Measurements from ENCODE around the gene C1orf159. TPM values are rescaled to one million over a fixed set of nuclear protein-coding genes. Genes with fewer than 3 reads are reported as not detected.

Gene C1orf159
- total and polyA plus RNA-seq, 10 of the 15 experiments (the other 5 are each of a cell fraction or from before 2014, with no cell fraction given), result 0.11 to 23.4 (median 8.0) TPM

GRCh38 chr1:1058921-1059493 lies 56.9 kb downstream of the C1orf159 start (continued):
- TF ChIP-seq PRDM15 (CRISPR knock-in tag; IDR thresholded peaks at IDR 0.05), result no peak
- TF ChIP-seq SMAD1 (IDR thresholded peaks at IDR 0.05; ENCODE audit: low read depth, partially characterized antibody), result no peak
- TF ChIP-seq ATF7 (IDR thresholded peaks at IDR 0.05; ENCODE audit: low read depth), result no peak
- no peak for TF ChIP-seq KAT2A (conservative IDR thresholded peaks at IDR 0.05; ENCODE audit: control insufficient read depth, low read depth, low read length)
- no peak for TF ChIP-seq SUPT20H (IDR thresholded peaks at IDR 0.05; ENCODE audit: borderline replicate concordance, control insufficient read depth, low read depth, low read length)
- no peak for TF ChIP-seq MAX (IDR thresholded peaks at IDR 0.05; ENCODE audit: low read depth, low read length)
- TF ChIP-seq SIX5 (IDR thresholded peaks at IDR 0.05; ENCODE audit: low read depth, low read length, severe bottlenecking), result no peak
- peak in 2 of 3 experiments; percentile 35 to 52; a peak in 3 of 6 replicates for TF ChIP-seq CTCF (IDR thresholded peaks at IDR 0.05 in 2 of 3, conservative IDR thresholded peaks at IDR 0.05 in 1 of 3; ENCODE audit: control insufficient read depth in 2 of 3, extremely low read depth in 1 of 3, insufficient read depth in 1 of 3, low read depth in 3 of 3, low read length in 3 of 3)
- TF ChIP-seq LARP7 (IDR thresholded peaks at IDR 0.05), result 0 out of 2 replicates have a peak, but pooled peaks have one; percentile 38
- no peak for TF ChIP-seq EZH2 (IDR thresholded peaks at IDR 0.05; ENCODE audit: borderline replicate concordance, control insufficient read depth, low read depth, low read length)
- TF ChIP-seq RUNX3 (IDR thresholded peaks at IDR 0.05; ENCODE audit: low read length), result no peak
- no peak for TF ChIP-seq NFYB (IDR thresholded peaks at IDR 0.05; ENCODE audit: insufficient read depth, low read depth, low read length)
- no peak for TF ChIP-seq YY1 (IDR thresholded peaks at IDR 0.05; ENCODE audit: low read depth, low read length)
- TF ChIP-seq CEBPZ (IDR thresholded peaks at IDR 0.05; ENCODE audit: low read depth, low read length), result no peak
- TF ChIP-seq NFIC (IDR thresholded peaks at IDR 0.05; ENCODE audit: low read depth, low read length), result no peak
- no peak for TF ChIP-seq RAD21 (IDR thresholded peaks at IDR 0.05; ENCODE audit: insufficient read depth, low read depth, low read length)
- TF ChIP-seq NBN (IDR thresholded peaks at IDR 0.05), result peak; percentile 67; the same call in 1 of the 2 replicates
- TF ChIP-seq ZNF384 (IDR thresholded peaks at IDR 0.05; ENCODE audit: borderline replicate concordance, low read depth, low read length), result no peak

Data from GM12878 (cell line).